Measurements from ENCODE around the gene GFRA4.

Gene GFRA4

GRCh38 chr20:3663031-3663701, at the start of gene GFRA4:
TSS of gene GFRA4 (minus strand) at chr20:3663399. CDS start at chr20:3663399, 0 bp downstream.
- no peak for DNase-seq

GRCh38 chr20:3712279-3712873, 49.2 kb upstream of the GFRA4 start, which contains the start of gene SIGLEC1:
TSS of gene SIGLEC1 (minus strand) at chr20:3712600. CDS start at chr20:3707128, 5,472 bp downstream.
- DNase-seq = no peak

- DNase-seq = no peak
These were observed 48.3 kb upstream of the GFRA4 start for GRCh38 chr20:3711484-3711941.

GRCh38 chr20:3710703-3711483, 47.7 kb upstream of the GFRA4 start:
- peak; percentile 53 for DNase-seq

- no peak for DNase-seq
These were observed 46.8 kb upstream of the GFRA4 start for GRCh38 chr20:3710011-3710466.

- DNase-seq = no peak
These were observed 44.3 kb upstream of the GFRA4 start for GRCh38 chr20:3707508-3707899.

GRCh38 chr20:3706774-3707507, 43.7 kb upstream of the GFRA4 start:
- no peak for DNase-seq

- no peak for DNase-seq
These were observed 43.0 kb upstream of the GFRA4 start for GRCh38 chr20:3705970-3706739.

- DNase-seq = no peak
These were observed 42.3 kb upstream of the GFRA4 start for GRCh38 chr20:3705491-3705969.

GRCh38 chr20:3704087-3704486, 40.9 kb upstream of the GFRA4 start:
- no peak for DNase-seq

- no peak for DNase-seq
These were observed 39.6 kb upstream of the GFRA4 start for GRCh38 chr20:3702611-3703391.

GRCh38 chr20:3701061-3701998, 38.1 kb upstream of the GFRA4 start:
- no peak for DNase-seq

- DNase-seq = no peak
These were observed 35.8 kb upstream of the GFRA4 start for GRCh38 chr20:3699037-3699436.

- DNase-seq = no peak
These were observed 35.4 kb upstream of the GFRA4 start for GRCh38 chr20:3698591-3699001.

GRCh38 chr20:3697588-3698305, 34.5 kb upstream of the GFRA4 start:
- DNase-seq = no peak

GRCh38 chr20:3696745-3697587, 33.8 kb upstream of the GFRA4 start:
- DNase-seq = no peak

GRCh38 chr20:3696200-3696599, 33.0 kb upstream of the GFRA4 start:
- DNase-seq = no peak

GRCh38 chr20:3694864-3695263, 31.7 kb upstream of the GFRA4 start:
- DNase-seq = no peak

All from fibroblast of skin of right biceps (primary cell).